Pons (tissue), 1 donor: ENCODE results near the gene FLNB.

Experiments
- DNase-seq: peaks from one replicate; pipeline ENCODE4 v3.0.0-alpha.2; 2016; ENCODE audit warnings: low spot score

Gene FLNB

DNA sequence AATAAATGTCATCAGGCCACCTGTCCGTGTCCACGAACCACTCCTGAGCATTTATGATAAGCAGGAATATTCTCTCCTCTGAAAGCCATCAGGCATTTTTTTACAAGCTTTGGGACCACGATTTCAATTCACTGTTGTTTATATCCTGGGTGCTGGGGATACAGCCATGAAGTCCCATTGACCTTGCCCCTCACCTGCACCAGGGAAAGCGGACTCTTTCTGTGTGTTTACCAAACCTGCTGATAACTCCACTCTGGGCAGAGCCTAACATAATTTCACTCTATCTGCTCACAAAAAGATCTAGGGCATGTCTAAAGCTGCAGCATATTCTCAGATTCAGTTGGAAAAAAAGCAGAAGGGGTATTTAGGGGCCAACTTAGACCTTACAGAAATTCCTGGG lies 197.8 kb downstream of the FLNB start:
- no peak for DNase-seq

DNA sequence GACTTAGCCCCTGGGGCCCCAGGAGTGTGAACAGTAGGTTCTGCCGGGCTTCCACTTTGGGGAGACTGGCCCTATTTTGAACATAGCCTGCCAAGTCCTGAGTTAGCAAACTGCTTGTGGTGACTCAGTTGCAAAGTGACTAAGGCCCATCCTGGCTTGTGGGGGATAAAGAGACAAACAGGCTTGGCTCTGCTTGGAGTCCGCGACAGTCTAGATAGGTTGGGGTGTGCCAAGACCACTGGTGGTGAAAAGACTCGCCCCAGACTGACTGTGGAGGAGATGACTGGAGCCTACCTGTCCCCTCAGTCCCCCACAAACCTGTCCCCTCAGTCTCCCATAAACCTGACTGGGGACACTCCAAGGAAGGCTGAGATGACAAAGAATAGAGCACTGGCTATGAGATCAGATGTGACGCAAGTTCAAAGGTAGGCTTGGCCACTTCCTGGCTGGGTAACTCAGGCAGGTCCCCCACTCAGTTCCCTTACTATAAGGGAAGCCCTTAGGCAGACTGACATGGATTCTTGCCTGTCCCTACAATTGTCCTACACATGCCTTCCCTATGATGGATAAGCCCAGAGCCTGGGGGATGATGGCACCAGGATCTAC lies 198.3 kb downstream of the FLNB start:
- DNase-seq, result no peak

DNA sequence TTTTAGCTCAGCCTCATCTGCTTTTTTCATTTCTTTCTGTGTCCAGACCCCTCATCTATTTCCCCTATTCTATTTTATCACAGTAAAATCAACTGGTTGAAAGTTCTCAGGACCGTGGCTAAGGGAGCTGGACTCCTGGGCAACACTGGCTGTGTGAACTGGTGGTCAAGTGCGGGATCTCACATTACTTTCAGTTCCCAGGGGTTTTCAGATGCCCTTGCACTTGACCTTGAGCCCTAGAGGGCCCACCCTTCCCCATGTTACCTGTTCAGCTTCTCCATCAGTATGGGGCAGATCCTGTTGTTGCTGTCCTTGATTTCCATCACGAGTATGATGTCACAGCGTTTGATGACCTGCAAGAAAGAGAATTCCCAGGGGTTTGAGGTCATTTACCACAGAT lies 199.7 kb downstream of the FLNB start:
- DNase-seq, result no peak

DNA sequence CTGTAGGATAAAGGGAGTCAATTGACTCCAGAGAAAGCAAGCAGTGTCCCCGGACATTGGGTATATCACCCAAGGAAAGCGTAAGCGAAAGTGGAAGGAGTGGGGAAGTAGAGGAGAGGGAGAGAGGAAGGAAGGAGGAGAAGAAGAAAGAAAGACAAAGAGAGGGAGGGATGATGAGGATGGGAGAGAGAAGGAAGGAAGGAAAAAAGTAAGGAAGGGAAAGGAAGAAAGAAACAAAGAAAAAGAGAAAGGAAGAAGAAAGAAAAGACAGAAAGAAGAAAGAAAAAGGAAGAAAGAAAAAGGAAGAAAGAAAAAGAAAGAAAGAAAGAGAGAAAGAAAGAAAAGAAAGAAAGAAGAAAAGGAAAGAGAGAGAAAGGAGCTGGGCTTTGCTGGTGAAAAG lies 201.7 kb downstream of the FLNB start:
- no peak for DNase-seq

DNA sequence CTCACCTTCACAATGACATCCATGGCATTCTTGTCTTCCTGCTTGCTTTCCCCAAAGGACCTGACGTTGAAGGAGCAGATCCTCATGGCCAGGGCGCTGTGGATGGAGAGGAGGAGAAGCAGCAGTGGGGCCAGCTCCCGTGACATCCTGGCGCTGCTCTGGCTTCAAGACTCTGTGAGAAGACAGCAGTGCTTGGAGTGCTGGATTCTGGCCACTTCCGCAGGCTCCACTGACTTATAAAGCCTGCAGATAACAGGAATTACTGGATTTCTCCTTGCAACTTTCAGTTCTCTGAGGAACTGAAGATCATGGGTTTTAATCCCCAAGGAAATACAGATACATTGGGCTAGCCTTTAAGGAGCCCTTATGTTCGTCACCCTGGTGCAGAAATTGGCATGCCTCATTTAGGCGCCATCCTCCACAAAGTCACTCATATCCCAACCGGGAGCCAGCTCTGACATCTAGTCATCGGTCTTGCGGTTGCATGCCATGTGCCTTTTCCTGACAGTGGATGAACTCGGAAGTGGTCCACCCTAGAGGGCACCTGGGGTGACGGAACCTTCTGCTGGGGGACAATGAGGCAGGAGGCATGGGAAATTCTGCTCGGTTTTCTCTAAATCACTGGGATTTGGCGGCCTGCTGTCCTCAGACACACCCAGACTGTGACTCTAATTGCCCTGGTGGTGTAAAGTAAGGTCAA lies 202.7 kb downstream of the FLNB start, which contains the start of gene DNASE1L3:
DNASE1L3 (minus strand) TSS at position 212 of the 700 bp plus-strand sequence; CDS start at position 146, 66 bp downstream.
- no peak for DNase-seq

DNA sequence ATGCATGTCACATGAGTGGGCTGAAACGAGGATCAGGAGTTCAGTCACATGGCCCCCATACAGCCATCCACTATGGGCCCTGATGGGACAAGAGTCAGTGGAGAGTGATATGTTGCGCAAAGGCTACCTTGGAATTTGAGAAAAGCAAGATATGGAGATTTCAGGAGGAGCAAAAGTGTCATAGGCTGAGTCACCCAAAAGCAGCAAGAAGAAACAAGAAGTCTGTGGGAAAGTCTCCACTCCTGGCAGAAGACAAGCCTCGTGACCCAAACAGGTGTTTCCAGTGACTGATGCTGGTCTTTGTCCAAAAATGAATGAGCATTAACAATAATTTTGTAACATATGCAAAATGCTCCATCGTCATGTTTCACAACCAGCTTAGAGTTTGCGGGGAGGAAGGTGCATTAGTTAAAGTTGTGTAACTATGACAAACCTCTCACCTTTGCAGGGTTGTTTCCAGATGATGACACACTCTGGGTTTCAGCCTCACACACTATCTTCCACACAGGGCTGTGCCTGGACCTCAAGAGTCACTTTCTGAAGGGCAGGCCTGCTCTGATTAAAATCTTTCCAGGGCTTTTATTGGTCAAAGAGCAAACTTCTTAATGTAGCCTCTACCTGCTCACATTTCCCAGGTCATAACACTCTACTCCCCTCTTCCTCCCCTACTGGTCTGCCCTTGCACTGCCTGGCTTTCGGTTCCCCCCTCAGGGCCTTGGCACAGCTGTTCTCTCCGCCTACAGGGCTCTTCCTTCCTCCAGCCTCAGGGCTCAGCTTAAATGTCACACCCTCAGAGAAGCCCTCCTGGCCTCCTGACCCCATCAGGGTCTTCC lies 206.5 kb downstream of the FLNB start:
- no peak for DNase-seq

DNA sequence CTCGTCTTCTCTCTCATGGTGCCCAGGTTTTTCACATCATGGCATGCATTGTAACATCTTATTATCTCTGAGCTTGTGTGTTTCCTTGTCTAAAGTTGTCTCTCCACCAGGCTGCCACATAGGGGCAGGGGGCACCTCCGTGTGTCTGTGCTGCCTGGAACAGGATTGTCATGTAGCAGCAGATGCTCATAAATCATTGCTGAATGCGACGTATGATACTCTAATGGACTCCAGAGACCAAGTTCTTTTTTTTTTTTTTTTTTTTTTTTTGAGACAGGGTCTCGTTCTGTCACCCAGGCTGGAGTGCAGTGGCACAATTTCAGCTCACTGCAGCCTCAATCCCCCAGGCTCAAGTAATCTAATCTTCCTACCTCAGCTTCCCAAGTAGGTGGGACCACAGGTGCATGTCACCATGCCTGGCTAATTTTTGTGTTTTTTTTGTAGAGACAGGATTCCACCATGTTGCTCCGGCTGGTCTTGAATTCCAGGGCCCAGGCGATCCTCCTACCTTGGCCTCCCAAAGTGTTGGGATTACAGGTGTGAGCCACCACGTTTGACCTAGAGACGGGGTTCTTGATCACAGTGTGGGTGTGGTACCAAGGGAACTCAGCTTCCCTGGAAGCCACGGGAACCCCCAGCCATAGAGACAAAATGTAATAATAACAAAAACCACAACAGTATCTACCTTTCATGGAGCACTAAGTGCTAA lies 207.2 kb downstream of the FLNB start:
- DNase-seq, result no peak

DNA sequence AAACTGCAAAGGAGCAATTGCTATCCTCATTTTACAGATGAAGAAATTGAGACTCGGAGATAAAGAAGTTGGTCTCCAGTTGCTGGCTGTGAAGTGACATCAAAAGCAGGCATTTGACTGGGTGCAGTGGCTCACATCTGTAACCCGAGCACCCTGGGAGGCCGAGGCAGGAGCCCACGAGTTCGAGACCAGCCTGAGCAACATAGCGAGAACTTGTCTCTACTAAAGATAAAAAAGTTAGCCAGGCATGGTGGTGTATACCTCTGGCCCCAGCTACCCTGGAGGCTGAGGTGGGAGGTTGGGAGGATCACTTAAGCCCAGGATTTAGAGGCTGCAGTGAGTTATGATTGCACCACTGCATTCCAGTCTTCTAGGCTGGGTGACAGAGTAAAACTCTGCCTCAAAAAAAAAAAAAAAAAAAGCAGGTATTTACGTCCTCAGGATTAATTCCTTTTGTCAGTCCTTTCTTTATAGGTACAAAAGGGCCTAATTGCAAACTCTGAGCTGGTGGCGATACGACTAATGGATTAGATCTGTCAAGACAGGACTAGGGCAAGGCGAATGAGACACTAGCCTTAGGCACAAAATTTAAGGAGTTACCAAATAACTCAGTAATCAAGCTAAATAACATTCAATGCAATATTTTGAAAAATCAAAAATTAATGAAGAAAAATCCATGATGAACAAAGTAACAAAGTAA lies 208.4 kb downstream of the FLNB start:
- DNase-seq, result no peak

DNA sequence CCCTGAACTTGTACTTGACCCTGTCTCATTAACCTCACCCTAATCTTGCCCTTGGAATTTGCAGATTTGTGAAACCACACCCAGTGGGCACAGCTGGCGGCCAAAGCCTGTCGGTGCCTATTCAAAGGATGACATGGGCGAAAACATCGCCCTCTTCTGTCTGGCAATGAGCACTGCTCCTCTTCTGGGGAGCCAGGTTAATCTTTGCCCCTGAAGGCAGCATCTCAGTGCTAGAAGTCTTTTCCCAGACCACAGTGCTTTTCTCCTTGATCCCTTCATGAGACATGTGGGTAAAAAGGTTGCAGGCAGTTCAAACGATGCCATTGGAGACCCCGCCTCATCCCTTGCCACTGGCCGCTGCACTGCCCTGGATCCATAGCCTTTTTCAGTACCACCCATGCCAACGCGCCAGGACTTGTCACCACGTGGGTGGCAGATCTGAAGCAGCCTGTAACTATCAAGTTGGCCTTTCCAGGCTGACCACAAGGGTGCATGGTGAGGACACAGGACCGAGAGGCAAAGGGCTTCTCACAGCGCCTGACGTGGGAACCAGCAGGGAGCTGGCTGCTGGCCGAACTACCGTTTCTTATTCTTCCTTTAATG lies 209.1 kb downstream of the FLNB start:
- peak; percentile 93 for DNase-seq

DNA sequence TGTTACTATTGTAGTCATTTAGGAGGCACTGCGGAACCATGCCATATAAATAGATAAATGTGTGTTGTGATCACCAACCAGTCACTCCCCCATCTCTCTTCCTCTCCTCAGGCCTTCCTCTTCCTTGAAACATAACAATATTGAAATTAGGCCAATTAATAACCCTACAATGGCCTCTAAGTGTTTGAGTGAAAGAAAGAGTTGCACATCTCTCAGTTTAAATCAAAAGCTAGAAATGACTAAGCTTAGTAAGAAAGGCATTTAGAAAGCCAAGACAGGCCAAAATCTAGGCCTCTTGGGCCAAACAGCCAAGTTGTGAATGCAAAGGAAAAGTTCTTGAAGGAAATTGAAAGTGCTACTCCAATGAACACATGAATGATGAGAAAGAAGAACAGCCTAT lies 210.7 kb downstream of the FLNB start:
- DNase-seq, result no peak
